COLO668 (cell line): ENCODE measurements around the gene MYO10.

ENCODE experiments used
- DNase-seq: peaks from one replicate; lab custom pipeline; 2025; ENCODE audit not compliant: unreplicated experiment; lab: John Stamatoyannopoulos, UW

Gene MYO10

GRCh38 chr5:16642867-16643266 lies 293.2 kb downstream of the MYO10 start:
- DNase-seq, result no peak

- DNase-seq, result no peak
Observed at GRCh38 chr5:16639206-16639605, 296.9 kb downstream of the MYO10 start.

GRCh38 chr5:16628376-16628775 lies 307.7 kb downstream of the MYO10 start:
- no peak for DNase-seq

GRCh38 chr5:16626696-16627264 lies 309.3 kb downstream of the MYO10 start:
- no peak for DNase-seq

- DNase-seq, result no peak
Observed at GRCh38 chr5:16625096-16625495, 311.0 kb downstream of the MYO10 start.

GRCh38 chr5:16619136-16619535 lies 317.0 kb downstream of the MYO10 start:
- no peak for DNase-seq

- peak; percentile 67 for DNase-seq
Observed at GRCh38 chr5:16618138-16618897, 317.8 kb downstream of the MYO10 start.

GRCh38 chr5:16617274-16617968 lies 318.7 kb downstream of the MYO10 start:
- peak; percentile 50 for DNase-seq

- DNase-seq, result peak; percentile 90
Observed at GRCh38 chr5:16616536-16617273, 319.4 kb downstream of the MYO10 start, which contains the start of gene RETREG1. Gene RETREG1, minus strand, starts transcription at chr5:16616997. Its CDS starts 26 bp downstream, at chr5:16616971.

- DNase-seq, result peak; percentile 61
Observed at GRCh38 chr5:16615741-16616535, 320.1 kb downstream of the MYO10 start.

- DNase-seq, result no peak
Observed at GRCh38 chr5:16612007-16612406, 324.1 kb downstream of the MYO10 start.
